B cell (primary cell): ENCODE results near the gene UBR3. TPM values are rescaled to one million over a fixed set of nuclear protein-coding genes. Genes with fewer than 3 reads are reported as not detected.

Experiments used
- ATAC-seq: fragments of 200-7000 bp; cut with Tn5 transposase; one replicate; pipeline ENCODE4 v1.10.0; 2021; ENCODE audit warnings: low read depth, mild to moderate bottlenecking, moderate number of reproducible peaks, moderate library complexity
- CTCF ChIA-PET: fragments of 350-600 bp; sonication (Branson Sonifier 250); formaldehyde crosslinking; loops from one replicate; lab custom pipeline; 2021; ENCODE audit warnings: antibody characterized with exemption, inconsistent platforms; lab: Charles Lee
- POLR2A ChIA-PET: fragments of 350-600 bp; sonication (Branson Sonifier 250); formaldehyde crosslinking; loops from one replicate; lab custom pipeline; 2021; ENCODE audit warnings: antibody characterized with exemption; lab: Charles Lee
- DNase-seq: peaks from one replicate; pipeline ENCODE4 v3.0.0; 2013
- H2AFZ ChIP-seq: 2 replicates; pipeline ENCODE4 v1.6.1; 2012; ENCODE audit warnings: mild to moderate bottlenecking, low read depth, low read length; ENCODE audit not compliant: insufficient read depth, poor library complexity, severe bottlenecking
- H3K27ac ChIP-seq, 2 donors: 1 replicate in 1 of 2; 2 replicates in 1 of 2; pipeline ENCODE4 v1.5.1; 2012 to 2013; ENCODE audit warnings: low read length in 2 of 2, mild to moderate bottlenecking in 2 of 2, moderate library complexity in 1 of 2
- H3K27me3 ChIP-seq, 4 experiments: fragments of 200-600 bp in 1 of 4; sonication (generic) in 1 of 4; replicated peaks in 1 of 4; 1 replicate in 2 of 4; 2 replicates in 2 of 4; pipeline versions ENCODE4 v1.6.1 to v1.7.0; 2013 to 2016; ENCODE audit warnings: low read length in 3 of 4, mild to moderate bottlenecking in 2 of 4, mixed read lengths in 1 of 4, moderate library complexity in 1 of 4; ENCODE audit not compliant: insufficient read depth in 4 of 4, control insufficient read depth in 3 of 4; ENCODE audit errors: control extremely low read depth in 1 of 4
- H3K36me3 ChIP-seq, 2 experiments: replicated peaks in 1 of 2; 1 replicate in 1 of 2; 2 replicates in 1 of 2; pipeline versions ENCODE4 v1.6.1 to v1.7.1; 2013; ENCODE audit warnings: low read length in 1 of 2; ENCODE audit not compliant: insufficient read depth in 2 of 2, control insufficient read depth in 1 of 2; ENCODE audit errors: control extremely low read depth in 1 of 2, extremely low read depth in 1 of 2
- H3K4me1 ChIP-seq, 2 donors: fragments of 200-600 bp in 1 of 2; sonication (generic) in 1 of 2; 1 replicate in 1 of 2; 2 replicates in 1 of 2; pipeline versions ENCODE4 v1.5.1 to v1.6.1; 2013 to 2017; ENCODE audit warnings: low read length in 2 of 2; ENCODE audit not compliant: control insufficient read depth in 2 of 2, insufficient read depth in 2 of 2
- H3K4me2 ChIP-seq: replicated peaks from 2 replicates; pipeline ENCODE3; 2012; ENCODE audit warnings: mild to moderate bottlenecking, low read depth, low read length; ENCODE audit not compliant: poor library complexity, severe bottlenecking
- H3K4me3 ChIP-seq, 5 experiments: fragments of 200-600 bp in 1 of 5; sonication (generic) in 1 of 5; 1 replicate in 3 of 5; 2 replicates in 2 of 5; pipeline versions ENCODE4 v1.5.1 to v1.7.0; 2011 to 2016; ENCODE audit warnings: low read length in 4 of 5, mild to moderate bottlenecking in 4 of 5, low read depth in 2 of 5, control low read depth in 1 of 5, moderate library complexity in 1 of 5; ENCODE audit not compliant: insufficient read depth in 1 of 5; ENCODE audit errors: control extremely low read depth in 1 of 5, extremely low read depth in 1 of 5
- H3K79me2 ChIP-seq: fragments of 200-600 bp; sonication (generic); one replicate; pipeline ENCODE4 v1.6.0; 2016; ENCODE audit warnings: low read length; ENCODE audit not compliant: control insufficient read depth, insufficient read depth
- H3K9ac ChIP-seq: fragments of 200-600 bp; sonication (generic); 2 replicates; pipeline ENCODE4 v1.6.1; 2017; ENCODE audit warnings: mild to moderate bottlenecking, low read length, moderate library complexity
- H3K9me3 ChIP-seq, 3 donors: one replicate each; pipeline versions ENCODE4 v1.6.1 to v1.7.1; 2013; ENCODE audit warnings: low read length in 2 of 3; ENCODE audit not compliant: control insufficient read depth in 2 of 3, insufficient read depth in 1 of 3; ENCODE audit errors: control extremely low read depth in 1 of 3
- H4K20me1 ChIP-seq: 2 replicates; pipeline ENCODE4 v1.6.0; 2012; ENCODE audit warnings: mild to moderate bottlenecking, low read length; ENCODE audit not compliant: insufficient read depth, control insufficient read depth, poor library complexity, severe bottlenecking
- H3K27ac Mint-ChIP-seq: one replicate; pipeline ENCODE4 v1.8.0; 2021; ENCODE audit warnings: mixed read lengths
- H3K27me3 Mint-ChIP-seq: one replicate; pipeline ENCODE4 v1.8.0; 2021; ENCODE audit warnings: mixed read lengths
- H3K4me1 Mint-ChIP-seq: one replicate; pipeline ENCODE4 v1.8.0; 2021; ENCODE audit warnings: mixed read lengths
- H3K4me3 Mint-ChIP-seq: one replicate; pipeline ENCODE4 v1.8.0; 2021; ENCODE audit warnings: mixed read lengths
- H3K9me3 Mint-ChIP-seq: one replicate; pipeline ENCODE4 v1.8.0; 2022; ENCODE audit warnings: mixed read lengths; ENCODE audit not compliant: insufficient read depth
- CTCF ChIP-seq: fragments of 200-600 bp; IDR thresholded peaks from one replicate; pipeline ENCODE4 v1.8.0; 2022; ENCODE audit warnings: antibody characterized with exemption, mild to moderate bottlenecking
- EZH2 ChIP-seq: IDR thresholded peaks from 2 replicates; pipeline ENCODE4 v1.6.1; 2012; ENCODE audit warnings: borderline replicate concordance, low read depth, mild to moderate bottlenecking, moderate library complexity, low read length; ENCODE audit not compliant: insufficient read depth, poor library complexity, severe bottlenecking
- WGBS: methylation state at CpG from one replicate; pipeline ENCODE4 v1.1.5; 2013; ENCODE audit warnings: missing lambda C conversion rate; ENCODE audit not compliant: insufficient coverage; 5-methylcytosine and 5-hydroxymethylcytosine counted together
- intact Hi-C: fragments of 100-400 bp; cut with micrococcal nuclease; formaldehyde crosslinking; loops from one replicate; pipeline ENCODE4 v1.10.0; 2022
- polyA plus RNA-seq: library from polyadenylated mRNA; depleted of rRNA; stranded (reverse); fragments of >200 nt; gene quantifications from 2 replicates; pipeline ENCODE4 v1.2.3, GENCODE V29; 2012
- total RNA-seq, 2 donors: library from RNA; stranded (reverse); fragments of 120-200 nt in 1 of 2; gene quantifications; 1 replicate in 1 of 2; 2 replicates in 1 of 2; pipeline versions ENCODE4 v1.2.3 to v1.2.4, GENCODE V29; 2013 to 2022

UBR3 gene
- total and polyA plus RNA-seq, 2 donors (not counting 1 experiment from before 2014, with no cell fraction given), result 5.9 to 58.1 TPM

GRCh38 chr2:169982929-169983328 lies 155.7 kb downstream of the UBR3 start:
- Histone ChIP-seq H3K36me3 (peaks cover 6 to 11% of the 10 kb centered on the region in 2 experiments), H3K4me3 (no peak overlapping the region), H3K9ac (no peak overlapping the region), H3K27me3 (no peaks in the 10 kb centered on the region), H4K20me1 (no peaks in the 10 kb centered on the region), H3K79me2 (no peaks in the 10 kb centered on the region), H2AFZ (no peak overlapping the region), H3K4me1 (no peaks in the 10 kb centered on the region), H3K9me3 (peaks cover 0 to 3% (median 0%) of the 10 kb centered on the region in 3 donors), H3K27ac (no peak overlapping the region), H3K4me2 (no peak overlapping the region)
- no peak for TF ChIP-seq CTCF
- TF ChIP-seq EZH2, result no peak
- Mint-ChIP-seq H3K4me3 (no peak overlapping the region), H3K4me1 (peaks cover 4% of the 10 kb centered on the region), H3K9me3 (no peaks in the 10 kb centered on the region), H3K27ac (no peak overlapping the region), H3K27me3 (no peaks in the 10 kb centered on the region)
- intact Hi-C loops, result no loop called here
- DNase-seq (no peak), ATAC-seq (no peak)
- ChIA-PET CTCF (no interaction called here), POLR2A (no interaction called here)
- 0% methylated on average over 1 of the region's 1 CpG for WGBS

GRCh38 chr2:169983506-169983905 lies 156.3 kb downstream of the UBR3 start:
- Histone ChIP-seq H3K27ac (no peak overlapping the region), H3K79me2 (no peaks in the 10 kb centered on the region), H3K36me3 (peaks cover 5 to 8% of the 10 kb centered on the region in 2 experiments), H3K4me3 (no peak overlapping the region), H2AFZ (no peak overlapping the region), H3K27me3 (no peaks in the 10 kb centered on the region), H3K9ac (no peak overlapping the region), H4K20me1 (no peaks in the 10 kb centered on the region), H3K9me3 (no peaks in the 10 kb centered on the region), H3K4me1 (no peaks in the 10 kb centered on the region), H3K4me2 (no peak overlapping the region)
- no peaks in the 10 kb centered on the region for H3K9me3 Mint-ChIP-seq
- no peaks in the 10 kb centered on the region for H3K27me3 Mint-ChIP-seq
- H3K4me1 Mint-ChIP-seq, result peaks cover 4% of the 10 kb centered on the region
- DNase-seq, result no peak
- intact Hi-C loops, result no loop called here
- H3K27ac Mint-ChIP-seq, result no peak overlapping the region
- ATAC-seq, result no peak
- POLR2A ChIA-PET, result no interaction called here
- no CpG with 5 or more reads among the region's 3 CpGs for whole genome bisulfite sequencing
- no peak for TF ChIP-seq CTCF
- no peak for TF ChIP-seq EZH2
- H3K4me3 Mint-ChIP-seq, result no peak overlapping the region
- CTCF ChIA-PET, result no interaction called here
